Stimulated activated naive CD8-positive, alpha-beta T cell treated with anti-CD3 and anti-CD28 coated beads, Interleukin-15, Interleukin-2, amounts not matched to agents 100 U/mL and 50 U/mL, for 24 hours (primary cell): ENCODE results near the gene FBXO42.

Experiments
- ATAC-seq: fragments of 150-1000 bp; cut with Tn5 transposase; one replicate; pipeline ENCODE4 v1.10.0; 2021
- DNase-seq: peaks from one replicate; pipeline ENCODE4 v3.0.0; 2021

The FBXO42 gene

GRCh38 chr1:16351994-16352841, at the start of gene FBXO42:
TSS of gene FBXO42 (minus strand) at chr1:16352480. CDS start at chr1:16315418, 37,062 bp downstream.
- ATAC-seq = peak; percentile 93
- peak; percentile 93 for DNase-seq

- no peak for ATAC-seq
- DNase-seq = no peak
These were observed 46.2 kb upstream of the FBXO42 start for GRCh38 chr1:16398371-16398953.

- ATAC-seq = no peak
These were observed 44.8 kb upstream of the FBXO42 start for GRCh38 chr1:16397120-16397519.

GRCh38 chr1:16396591-16396990, 44.3 kb upstream of the FBXO42 start:
- ATAC-seq (no peak), DNase-seq (no peak)

More at GRCh38 chr1:16397120-16397519, 44.8 kb upstream of the FBXO42 start:
- DNase-seq = no peak

DNA sequence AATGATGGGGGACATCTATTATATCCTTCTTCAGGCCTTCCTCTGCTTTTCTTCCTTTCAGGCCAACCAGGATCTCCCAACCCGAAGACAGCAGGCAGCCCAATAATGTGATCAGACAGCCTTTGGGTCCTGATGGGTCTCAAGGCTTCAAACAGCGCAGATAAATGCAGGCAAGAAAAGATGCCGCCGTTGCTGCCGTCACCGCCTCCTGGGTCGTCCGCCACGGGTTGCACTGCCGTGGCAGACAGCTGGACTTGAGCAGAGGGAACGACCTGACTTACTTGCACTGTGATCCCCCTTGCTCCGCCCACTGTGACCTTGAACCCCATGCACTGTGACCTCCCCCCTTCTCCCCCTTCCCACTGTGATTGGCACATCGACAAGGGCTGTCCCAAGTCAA, 42.7 kb upstream of the FBXO42 start:
- ATAC-seq (no peak), DNase-seq (no peak)

GRCh38 chr1:16393570-16394521, 41.6 kb upstream of the FBXO42 start:
- ATAC-seq (no peak), DNase-seq (no peak)

DNA sequence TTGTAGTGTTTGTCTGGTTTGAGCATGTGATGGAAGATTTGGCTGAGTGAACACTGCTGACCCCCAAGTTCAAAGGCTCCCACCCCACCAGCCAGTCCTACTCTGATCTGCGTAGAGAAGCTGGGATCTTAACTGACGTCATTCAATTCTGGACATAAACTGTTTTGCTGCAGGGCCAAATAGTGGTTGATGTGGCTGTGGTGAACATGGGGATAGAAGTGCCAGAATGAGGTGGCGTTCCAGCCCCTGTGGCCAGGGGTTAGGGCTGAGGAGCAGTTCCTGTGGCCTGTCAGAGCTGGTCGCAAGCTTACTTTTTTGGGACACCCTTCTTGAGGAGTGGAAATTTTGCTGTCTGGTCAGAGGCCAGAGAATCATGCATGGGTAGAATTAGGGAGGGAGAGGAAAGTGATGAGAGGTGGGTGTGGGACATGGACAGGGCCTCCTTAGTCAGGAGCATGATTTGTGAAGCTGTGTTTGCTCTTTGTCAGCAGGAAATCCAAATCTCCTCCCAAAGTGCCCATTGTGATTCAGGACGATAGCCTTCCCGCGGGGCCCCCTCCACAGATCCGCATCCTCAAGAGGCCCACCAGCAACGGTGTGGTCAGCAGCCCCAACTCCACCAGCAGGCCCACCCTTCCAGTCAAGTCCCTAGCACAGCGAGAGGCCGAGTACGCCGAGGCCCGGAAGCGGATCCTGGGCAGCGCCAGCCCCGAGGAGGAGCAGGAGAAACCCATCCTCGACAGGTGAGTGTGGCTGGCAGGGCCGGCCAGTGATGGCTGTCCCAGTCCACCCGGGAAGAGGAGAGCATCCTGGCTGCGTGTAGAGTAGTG, 40.7 kb upstream of the FBXO42 start:
- DNase-seq = no peak
- no peak for ATAC-seq

DNA sequence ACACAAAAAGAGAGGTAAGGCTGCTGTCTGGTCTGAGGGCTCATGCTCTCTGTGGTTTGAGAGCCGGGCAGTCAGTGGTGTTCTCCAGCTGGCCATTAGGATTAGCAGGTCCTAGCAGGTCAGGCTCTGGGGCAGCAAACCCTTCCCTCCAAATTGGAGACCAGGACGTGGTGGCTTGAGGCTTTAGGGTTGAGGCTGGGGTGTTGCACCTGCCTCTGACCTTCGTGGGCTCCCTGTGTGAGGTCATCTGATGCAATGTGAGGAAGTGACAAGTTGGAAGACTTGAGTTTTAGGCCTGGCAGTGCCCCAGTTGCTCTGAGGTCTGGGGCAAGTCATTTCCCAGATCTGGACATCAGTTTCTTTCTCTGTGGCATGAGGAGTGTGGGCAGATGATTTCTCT, 39.1 kb upstream of the FBXO42 start:
- ATAC-seq (peak; percentile 53), DNase-seq (peak; percentile 29)

- ATAC-seq (peak; percentile 17), DNase-seq (no peak)
These were observed 35.2 kb upstream of the FBXO42 start for GRCh38 chr1:16387201-16388188.

- ATAC-seq = peak; percentile 45
- no peak for DNase-seq
These were observed 34.3 kb upstream of the FBXO42 start for GRCh38 chr1:16386454-16387113.

- no peak for DNase-seq
- no peak for ATAC-seq
These were observed 33.6 kb upstream of the FBXO42 start for GRCh38 chr1:16385659-16386453.

DNA sequence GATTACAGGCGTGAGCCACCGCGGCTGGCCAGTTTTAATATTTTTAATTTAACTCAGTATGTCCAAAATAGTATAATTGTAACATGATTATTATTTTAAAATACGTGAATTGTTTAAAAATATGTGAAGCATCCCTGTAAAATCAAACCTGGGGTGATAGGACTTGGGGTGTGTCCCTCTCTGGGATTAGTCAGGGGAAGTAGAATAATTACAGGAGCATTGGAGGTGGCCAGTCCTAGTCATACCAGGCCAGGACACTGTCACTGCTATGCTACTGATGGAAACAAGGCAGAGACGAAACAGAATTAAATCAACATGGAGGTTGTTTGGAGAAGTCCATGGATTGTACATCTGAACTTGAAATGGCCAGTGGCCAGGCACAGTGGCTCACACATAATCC, 31.6 kb upstream of the FBXO42 start:
- DNase-seq (no peak), ATAC-seq (no peak)

- DNase-seq = no peak
- no peak for ATAC-seq
These were observed 28.6 kb upstream of the FBXO42 start for GRCh38 chr1:16380868-16381267.

DNA sequence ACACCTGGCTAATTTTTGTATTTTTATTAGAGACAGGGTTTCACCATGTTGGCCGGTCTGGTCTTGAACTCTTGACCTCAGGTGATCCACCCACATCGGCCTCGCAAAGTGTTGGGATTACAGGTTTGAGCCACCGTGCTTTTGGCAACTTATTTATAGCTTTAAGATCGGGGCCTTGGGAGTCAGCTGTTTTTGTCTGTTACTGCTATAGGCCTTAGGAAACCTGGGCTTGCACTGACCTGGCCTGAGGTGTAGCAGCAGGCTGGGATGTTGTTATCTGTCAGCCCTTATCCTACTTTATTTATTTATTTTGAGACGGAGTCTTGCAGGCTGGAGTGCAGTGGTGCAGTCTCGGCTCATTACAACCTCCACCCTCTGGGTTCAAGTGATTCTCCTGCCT, 26.2 kb upstream of the FBXO42 start:
- ATAC-seq = no peak
- DNase-seq = no peak

- no peak for DNase-seq
- no peak for ATAC-seq
These were observed 24.7 kb upstream of the FBXO42 start for GRCh38 chr1:16376971-16377370.

DNA sequence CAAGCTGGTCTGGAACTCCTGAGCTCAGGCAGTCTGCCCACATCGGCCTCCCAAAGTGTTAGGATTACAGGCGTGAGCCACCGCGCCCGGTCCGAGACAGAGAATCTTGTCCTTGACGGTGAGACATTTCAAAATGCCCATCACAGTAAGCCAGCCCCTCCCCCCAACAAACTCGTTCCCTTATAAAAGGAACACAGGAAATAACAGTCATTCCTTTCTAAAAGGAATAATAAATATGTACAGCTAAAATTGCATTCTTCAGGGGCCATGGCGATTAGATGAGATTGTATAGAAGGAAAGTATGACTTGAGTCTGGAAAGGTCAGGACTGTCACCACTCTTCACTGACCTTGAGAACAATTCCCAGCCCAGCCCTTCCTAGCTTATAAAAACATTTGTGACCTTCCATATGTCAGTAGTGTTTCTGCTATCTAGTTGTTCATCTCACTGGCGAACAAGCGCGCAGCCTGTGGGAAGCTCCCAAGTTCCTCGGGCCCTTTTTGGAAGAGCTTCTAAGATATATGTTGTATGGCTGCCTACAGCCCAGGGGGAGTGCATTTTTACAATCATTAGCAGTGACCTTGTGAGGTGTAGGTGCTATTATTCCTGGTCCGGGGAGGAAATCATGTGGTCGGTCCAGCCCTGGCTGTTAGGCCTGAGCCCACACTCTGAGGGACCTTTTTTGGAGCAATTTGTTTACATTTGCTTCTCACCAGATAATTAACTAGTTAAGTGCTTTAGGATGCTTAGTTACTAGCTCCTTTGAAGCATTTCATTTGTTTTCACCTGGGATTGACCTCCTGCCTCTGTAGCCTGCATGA, 23.5 kb upstream of the FBXO42 start:
- no peak for DNase-seq
- no peak for ATAC-seq

DNA sequence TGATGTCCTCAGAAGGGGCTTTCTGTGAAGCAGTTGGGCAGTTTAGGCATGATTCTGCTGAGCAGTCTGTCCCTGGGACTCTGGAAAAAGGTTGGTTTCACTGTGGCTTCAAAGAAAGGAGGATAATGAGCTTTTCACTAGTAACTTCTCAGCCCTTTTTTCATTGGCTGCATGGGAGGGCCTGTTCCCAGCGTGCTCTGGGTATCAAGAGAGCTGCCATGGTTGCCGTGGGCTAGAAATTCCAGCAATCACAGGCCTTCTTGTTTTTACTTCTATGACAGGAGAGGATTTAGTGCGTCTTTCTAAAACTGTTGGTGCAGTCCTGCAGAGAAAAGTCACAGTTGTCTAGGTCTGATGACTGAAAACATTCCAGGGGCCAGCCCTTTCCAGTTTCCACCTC, 22.0 kb upstream of the FBXO42 start:
- DNase-seq (no peak), ATAC-seq (no peak)
